Measurements from ENCODE around the gene GATA2. TPM values are rescaled to one million over a fixed set of nuclear protein-coding genes. Genes with fewer than 3 reads are reported as not detected.

Gene GATA2
- total RNA-seq, 1 experiment from 2014 or later: 18.6 TPM

- TF ChIP-seq POLR2AphosphoS5 (IDR thresholded peaks at IDR 0.05; ENCODE audit: low read depth, low read length) (no peak), ZNF274 (IDR thresholded peaks at IDR 0.05; ENCODE audit: low read depth, low read length) (no peak), SP1 (IDR thresholded peaks at IDR 0.05; ENCODE audit: low read depth) (no peak), ATF3 (IDR thresholded peaks at IDR 0.05) (no peak), ZFX (IDR thresholded peaks at IDR 0.05) (no peak), EGR1 (IDR thresholded peaks at IDR 0.05; ENCODE audit: low read depth) (no peak), POLR2A (IDR thresholded peaks at IDR 0.05; ENCODE audit: borderline replicate concordance, extremely low read depth, insufficient read depth, insufficient read length) (no peak)
These were observed 24.6 kb upstream of the GATA2 start (continued) for GRCh38 chr3:128517648-128518047.

DNA sequence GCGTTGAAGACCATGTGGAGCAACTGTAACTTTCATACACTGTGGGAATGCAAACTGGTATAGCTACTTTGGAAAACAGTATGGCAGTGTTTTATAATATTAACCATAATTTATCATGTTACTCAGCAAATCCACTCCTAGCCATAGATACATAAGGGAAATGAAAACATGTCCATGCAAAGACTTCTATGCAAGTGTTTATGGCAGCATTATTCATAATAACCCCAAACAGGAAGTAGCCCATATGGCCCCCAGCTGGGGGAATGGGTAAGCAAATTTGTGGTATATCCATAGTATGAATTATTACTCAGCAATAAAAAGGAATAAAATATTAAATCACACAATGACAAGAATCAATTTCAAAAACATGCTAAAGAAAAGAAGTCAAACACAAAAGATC, 23.0 kb upstream of the GATA2 start:
- Histone ChIP-seq H3K9ac (ENCODE audit: low read length) (no peak overlapping the region), H3K4me3 (replicated peaks in 1 of 2; ENCODE audit: low read depth in 1 of 2, low read length in 2 of 2) (no peak overlapping the region), H3K9me3 (ENCODE audit: control insufficient read depth in 1 of 2, insufficient read depth in 1 of 2, low read depth in 1 of 2, low read length in 2 of 2) (no peaks in the 10 kb centered on the region), H3K27ac (ENCODE audit: low read depth, low read length) (no peak overlapping the region), H2AFZ (ENCODE audit: low read depth, low read length, poor library complexity, severe bottlenecking) (no peak overlapping the region), H3K27me3 (ENCODE audit: insufficient read depth, low read length) (peaks cover 4% of the 10 kb centered on the region; the same call in 1 of the 2 replicates), H3K4me1 (ENCODE audit: control insufficient read depth in 1 of 2, insufficient read depth in 2 of 2, low read length in 2 of 2) (no peaks in the 10 kb centered on the region), H3K9me2 (ENCODE audit: insufficient read depth) (no peaks in the 10 kb centered on the region), H3K79me2 (ENCODE audit: insufficient read depth, low read length) (no peaks in the 10 kb centered on the region), H4K20me1 (ENCODE audit: insufficient read depth) (no peaks in the 10 kb centered on the region), H3K4me2 (ENCODE audit: low read length) (no peak overlapping the region), H3K36me3 (ENCODE audit: control insufficient read depth in 1 of 2, insufficient read depth in 2 of 2, low read length in 2 of 2) (no peaks in the 10 kb centered on the region)
- no peak for ATAC-seq
- ChIA-PET POLR2A (no interaction called here), RAD21 (ENCODE audit: low non-redundant PET in 1 of 2, low total read pairs in 2 of 2, uncharacterized antibody in 2 of 2, unreplicated experiment in 2 of 2) (no interaction called here), CTCF (no interaction called here)
- DNase-seq (ENCODE audit: low read depth, low spot score): no peak
- no TSS peak for BruUV-seq (replicated peaks)
- intact Hi-C loops (cut with micrococcal nuclease): no loop called here
- TF ChIP-seq RAD21 (IDR thresholded peaks at IDR 0.05; ENCODE audit: low read depth) (no peak), YY1 (IDR thresholded peaks at IDR 0.05; ENCODE audit: extremely low read depth, insufficient replicate concordance, low read depth, low read length) (no peak), FOSL1 (IDR thresholded peaks at IDR 0.05; ENCODE audit: low read depth) (no peak), SP1 (IDR thresholded peaks at IDR 0.05; ENCODE audit: low read depth) (no peak), TCF7L2 (IDR thresholded peaks at IDR 0.05; ENCODE audit: borderline replicate concordance, extremely low read depth, insufficient read depth, insufficient read length) (no peak), CTCF (IDR thresholded peaks at IDR 0.05 in 2 of 3, conservative IDR thresholded peaks at IDR 0.05 in 1 of 3; ENCODE audit: borderline replicate concordance in 1 of 3, insufficient read depth in 1 of 3, low read depth in 2 of 3, low read length in 2 of 3) (no peak), ZNF274 (IDR thresholded peaks at IDR 0.05; ENCODE audit: low read depth, low read length) (no peak), CEBPB (IDR thresholded peaks at IDR 0.05; ENCODE audit: low read depth) (no peak), REST (IDR thresholded peaks at IDR 0.05; ENCODE audit: low read depth) (no peak), EZH2 (IDR thresholded peaks at IDR 0.05) (no peak), POLR2A (IDR thresholded peaks at IDR 0.05; ENCODE audit: borderline replicate concordance, extremely low read depth, insufficient read depth, insufficient read length) (no peak), EGR1 (IDR thresholded peaks at IDR 0.05; ENCODE audit: low read depth) (no peak), ATF3 (IDR thresholded peaks at IDR 0.05) (no peak), JUND (IDR thresholded peaks at IDR 0.05) (no peak), ZFX (IDR thresholded peaks at IDR 0.05) (no peak), CBX3 (IDR thresholded peaks at IDR 0.05; ENCODE audit: low read depth) (no peak)
- TF ChIP-seq, protein P1, sequence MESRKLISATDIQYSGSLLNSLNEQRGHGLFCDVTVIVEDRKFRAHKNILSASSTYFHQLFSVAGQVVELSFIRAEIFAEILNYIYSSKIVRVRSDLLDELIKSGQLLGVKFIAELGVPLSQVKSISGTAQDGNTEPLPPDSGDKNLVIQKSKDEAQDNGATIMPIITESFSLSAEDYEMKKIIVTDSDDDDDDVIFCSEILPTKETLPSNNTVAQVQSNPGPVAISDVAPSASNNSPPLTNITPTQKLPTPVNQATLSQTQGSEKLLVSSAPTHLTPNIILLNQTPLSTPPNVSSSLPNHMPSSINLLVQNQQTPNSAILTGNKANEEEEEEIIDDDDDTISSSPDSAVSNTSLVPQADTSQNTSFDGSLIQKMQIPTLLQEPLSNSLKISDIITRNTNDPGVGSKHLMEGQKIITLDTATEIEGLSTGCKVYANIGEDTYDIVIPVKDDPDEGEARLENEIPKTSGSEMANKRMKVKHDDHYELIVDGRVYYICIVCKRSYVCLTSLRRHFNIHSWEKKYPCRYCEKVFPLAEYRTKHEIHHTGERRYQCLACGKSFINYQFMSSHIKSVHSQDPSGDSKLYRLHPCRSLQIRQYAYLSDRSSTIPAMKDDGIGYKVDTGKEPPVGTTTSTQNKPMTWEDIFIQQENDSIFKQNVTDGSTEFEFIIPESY (IDR thresholded peaks at IDR 0.05; ENCODE audit: extremely low read depth, insufficient replicate concordance, low read length): no peak
